Measurements from ENCODE around the gene UBTF. TPM values are rescaled to one million over a fixed set of nuclear protein-coding genes. Genes with fewer than 3 reads are reported as not detected.

UBTF gene
- total RNA-seq, 1 donor from 2014 or later, result 146 TPM

DNA sequence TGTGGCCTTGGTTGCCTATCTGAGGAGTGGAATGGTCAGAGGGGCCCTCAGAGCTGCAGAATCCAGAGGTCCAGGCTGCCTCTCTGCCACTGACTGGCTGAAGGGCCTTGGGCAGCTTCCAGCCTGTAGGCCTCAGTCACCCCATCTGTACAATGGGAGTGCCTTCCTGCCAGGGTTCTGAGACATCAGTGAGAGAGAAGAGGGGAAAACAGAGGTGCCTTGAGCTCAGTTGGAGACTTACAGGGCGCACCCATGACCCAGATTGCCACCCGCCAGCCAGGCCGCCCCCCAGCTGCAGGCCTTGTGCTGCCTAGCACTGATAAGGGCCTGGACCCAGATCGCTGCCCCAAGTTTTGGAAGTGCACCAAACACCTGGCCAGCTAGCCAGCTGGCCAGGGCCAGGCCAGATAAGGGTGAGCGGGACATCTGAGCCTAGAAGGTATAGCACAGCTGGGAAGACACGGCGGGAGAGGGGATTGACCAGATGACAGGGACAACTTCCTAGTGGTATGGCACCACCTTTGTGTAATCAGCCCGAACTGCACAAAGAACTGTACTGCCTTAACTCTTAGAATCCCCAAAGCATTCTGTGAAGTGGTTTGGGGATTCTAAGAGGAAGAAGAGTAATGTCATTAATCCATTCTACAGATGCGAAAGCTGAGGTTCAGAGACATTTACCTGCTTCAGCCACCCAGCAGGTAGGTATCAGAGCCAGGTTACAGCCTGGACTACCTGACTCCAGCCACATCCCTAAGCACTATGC lies 47.1 kb upstream of the UBTF start:
- H3K36me3 Mint-ChIP-seq (ENCODE audit: low read depth), result no peaks in the 10 kb centered on the region
- no peaks in the 10 kb centered on the region for H3K4me1 Mint-ChIP-seq
- ATAC-seq (ENCODE audit: low read depth) (no peak), DNase-seq (no peak)
- TF ChIP-seq, protein P1, sequence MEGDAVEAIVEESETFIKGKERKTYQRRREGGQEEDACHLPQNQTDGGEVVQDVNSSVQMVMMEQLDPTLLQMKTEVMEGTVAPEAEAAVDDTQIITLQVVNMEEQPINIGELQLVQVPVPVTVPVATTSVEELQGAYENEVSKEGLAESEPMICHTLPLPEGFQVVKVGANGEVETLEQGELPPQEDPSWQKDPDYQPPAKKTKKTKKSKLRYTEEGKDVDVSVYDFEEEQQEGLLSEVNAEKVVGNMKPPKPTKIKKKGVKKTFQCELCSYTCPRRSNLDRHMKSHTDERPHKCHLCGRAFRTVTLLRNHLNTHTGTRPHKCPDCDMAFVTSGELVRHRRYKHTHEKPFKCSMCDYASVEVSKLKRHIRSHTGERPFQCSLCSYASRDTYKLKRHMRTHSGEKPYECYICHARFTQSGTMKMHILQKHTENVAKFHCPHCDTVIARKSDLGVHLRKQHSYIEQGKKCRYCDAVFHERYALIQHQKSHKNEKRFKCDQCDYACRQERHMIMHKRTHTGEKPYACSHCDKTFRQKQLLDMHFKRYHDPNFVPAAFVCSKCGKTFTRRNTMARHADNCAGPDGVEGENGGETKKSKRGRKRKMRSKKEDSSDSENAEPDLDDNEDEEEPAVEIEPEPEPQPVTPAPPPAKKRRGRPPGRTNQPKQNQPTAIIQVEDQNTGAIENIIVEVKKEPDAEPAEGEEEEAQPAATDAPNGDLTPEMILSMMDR (IDR thresholded peaks at IDR 0.05), result no peak
- no peaks in the 10 kb centered on the region for H3K27me3 Mint-ChIP-seq
- ChIA-PET POLR2A (no interaction called here), CTCF (no interaction called here)
- no peak overlapping the region for H3K27ac Mint-ChIP-seq
- no peak overlapping the region for H3K4me3 Mint-ChIP-seq
- no peaks in the 10 kb centered on the region for H3K9me3 Mint-ChIP-seq
- intact Hi-C loops (cut with micrococcal nuclease), result no loop called here

DNA sequence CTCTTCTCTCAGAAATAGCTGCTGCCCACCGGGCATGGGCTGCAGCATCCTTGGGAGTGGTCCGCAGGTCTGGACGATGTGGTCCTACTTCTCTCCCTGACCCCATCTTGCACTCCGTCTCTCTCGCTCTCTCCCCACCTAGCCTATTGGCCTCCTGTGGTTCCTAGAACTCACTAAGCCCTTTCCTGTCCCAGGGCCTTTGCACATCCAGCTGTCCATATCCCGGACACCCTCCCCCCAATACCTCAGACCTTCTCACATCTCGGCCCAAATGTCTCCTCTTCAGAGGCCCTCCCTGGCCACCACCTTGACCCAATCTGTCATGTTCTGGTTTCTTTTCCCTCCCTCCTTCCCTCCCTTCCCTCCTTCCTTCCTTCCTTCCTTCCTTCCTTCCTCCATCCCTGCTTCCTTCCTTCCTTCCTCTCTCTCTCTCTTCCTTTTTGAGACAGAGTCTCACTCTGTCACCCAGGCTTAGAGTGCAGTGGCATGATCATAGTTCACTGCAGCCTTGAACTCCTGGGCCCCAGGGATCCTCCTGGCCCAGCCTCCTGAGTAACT lies 43.9 kb upstream of the UBTF start:
- no peaks in the 10 kb centered on the region for H3K4me1 Mint-ChIP-seq
- no peaks in the 10 kb centered on the region for H3K36me3 Mint-ChIP-seq (ENCODE audit: low read depth)
- CTCF ChIA-PET, result no interaction called here
- no peak overlapping the region for H3K27ac Mint-ChIP-seq
- TF ChIP-seq, protein P1 (IDR thresholded peaks at IDR 0.05), result no peak
- no peak for DNase-seq
- H3K27me3 Mint-ChIP-seq, result no peaks in the 10 kb centered on the region
- H3K9me3 Mint-ChIP-seq, result no peaks in the 10 kb centered on the region
- intact Hi-C loops (cut with micrococcal nuclease), result no loop called here
- POLR2A ChIA-PET, result no interaction called here
- H3K4me3 Mint-ChIP-seq, result no peak overlapping the region
- ATAC-seq (ENCODE audit: low read depth), result no peak

DNA sequence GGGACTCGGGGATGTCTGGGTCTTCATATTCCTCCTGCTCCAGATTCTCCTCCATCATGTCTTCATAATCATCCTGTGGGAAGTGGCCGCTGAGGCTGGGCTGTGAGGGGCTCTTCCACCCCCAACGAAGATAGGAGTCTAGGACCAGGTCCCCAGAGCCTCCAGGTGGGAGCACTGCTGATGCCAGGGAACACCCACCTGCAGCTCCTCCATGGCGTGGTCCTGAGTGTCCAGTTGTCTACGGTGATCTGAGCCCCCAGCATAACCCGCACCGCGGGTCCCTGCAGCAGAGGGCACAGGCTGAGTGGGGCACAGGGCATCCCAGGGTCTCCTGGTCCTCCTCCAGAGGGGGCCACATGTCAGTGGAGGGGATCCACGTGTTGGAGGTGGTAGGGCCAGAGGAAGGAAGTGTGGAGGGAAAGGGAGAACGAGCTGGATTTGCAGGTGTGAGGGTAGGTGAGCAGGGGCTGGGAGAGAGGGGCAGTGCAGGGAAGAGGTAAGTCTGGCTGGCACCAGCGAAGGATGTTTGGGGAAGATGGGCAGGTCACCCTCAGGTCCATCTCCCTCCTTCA lies 43.3 kb upstream of the UBTF start:
- ATAC-seq (ENCODE audit: low read depth) (no peak), DNase-seq (no peak)
- Mint-ChIP-seq H3K27ac (no peak overlapping the region), H3K4me1 (no peaks in the 10 kb centered on the region), H3K36me3 (ENCODE audit: low read depth) (no peaks in the 10 kb centered on the region), H3K9me3 (no peaks in the 10 kb centered on the region), H3K4me3 (no peak overlapping the region), H3K27me3 (no peaks in the 10 kb centered on the region)
- intact Hi-C loops (cut with micrococcal nuclease), result no loop called here
- TF ChIP-seq, protein P1 (IDR thresholded peaks at IDR 0.05), result no peak
- ChIA-PET CTCF (no interaction called here), POLR2A (no interaction called here)

DNA sequence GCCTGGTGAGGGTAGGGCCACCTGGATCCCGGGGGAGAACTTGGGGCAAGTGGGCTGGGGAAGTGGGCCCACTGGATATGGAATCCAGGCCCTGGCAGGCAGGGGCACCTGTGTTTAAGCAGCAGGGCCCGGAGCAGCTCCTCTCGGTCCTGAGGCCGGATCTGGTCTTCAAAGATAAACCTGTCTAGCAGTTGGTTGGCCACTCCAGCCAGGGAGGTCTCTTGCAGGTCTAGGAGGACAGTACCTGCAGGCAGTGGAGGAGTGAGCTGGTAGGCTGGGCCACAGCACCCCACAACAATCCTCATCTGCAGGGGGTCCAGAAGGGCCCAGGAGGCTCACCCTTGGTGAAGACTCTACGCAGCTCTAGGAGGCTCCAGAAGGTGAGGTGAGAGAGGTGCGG lies 40.8 kb upstream of the UBTF start:
- Mint-ChIP-seq H3K9me3 (no peaks in the 10 kb centered on the region), H3K27me3 (peaks cover 3% of the 10 kb centered on the region), H3K4me3 (no peak overlapping the region), H3K4me1 (no peaks in the 10 kb centered on the region), H3K27ac (no peak overlapping the region), H3K36me3 (ENCODE audit: low read depth) (no peaks in the 10 kb centered on the region)
- ChIA-PET POLR2A (no interaction called here), CTCF (no interaction called here)
- intact Hi-C loops (cut with micrococcal nuclease), result no loop called here
- no peak for DNase-seq
- TF ChIP-seq, protein P1 (IDR thresholded peaks at IDR 0.05), result no peak
- no peak for ATAC-seq (ENCODE audit: low read depth)

DNA sequence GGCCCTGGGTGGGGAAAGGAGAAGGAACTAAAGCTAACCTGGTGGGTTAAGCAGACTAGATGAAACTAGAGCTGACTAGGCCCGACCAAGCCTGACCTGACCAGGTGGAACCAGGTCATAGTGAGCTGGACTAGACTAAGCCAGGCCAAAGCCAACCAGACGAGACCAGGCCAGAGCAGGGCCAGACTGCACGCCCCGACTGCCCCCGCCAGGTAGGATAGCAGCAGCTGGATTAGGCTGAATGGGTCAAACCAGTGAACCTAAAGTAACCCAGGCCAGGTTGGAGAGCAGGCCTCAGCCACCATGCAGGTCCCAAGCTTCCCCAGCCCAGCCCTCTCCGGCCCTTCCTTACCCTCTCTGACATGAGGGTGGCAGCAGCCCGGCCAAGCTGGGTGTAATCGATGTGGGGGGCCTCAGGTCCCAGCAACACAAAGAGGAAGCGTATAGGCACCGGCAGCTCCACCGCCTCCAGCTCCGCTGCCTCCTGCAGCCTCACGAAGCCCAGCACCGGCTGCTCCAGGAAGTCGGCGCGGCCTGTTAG lies 39.4 kb upstream of the UBTF start:
- Mint-ChIP-seq H3K9me3 (no peaks in the 10 kb centered on the region), H3K4me3 (no peak overlapping the region), H3K27ac (no peak overlapping the region), H3K4me1 (no peaks in the 10 kb centered on the region), H3K27me3 (peaks cover 9% of the 10 kb centered on the region), H3K36me3 (ENCODE audit: low read depth) (no peaks in the 10 kb centered on the region)
- ATAC-seq (ENCODE audit: low read depth), result no peak
- CTCF ChIA-PET, result no interaction called here
- POLR2A ChIA-PET, result no interaction called here
- intact Hi-C loops (cut with micrococcal nuclease), result no loop called here
- TF ChIP-seq, protein P1 (IDR thresholded peaks at IDR 0.05), result no peak
- DNase-seq, result no peak
